IMR-90 (cell line): Measurements from ENCODE around the gene RBBP8NL. TPM values are rescaled to one million over a fixed set of nuclear protein-coding genes. Genes with fewer than 3 reads are reported as not detected.
A peak's percentile ranks its signal among the peaks of the same experiment; 100 is the strongest.

ENCODE experiments used
- ATAC-seq: fragments of 200-7000 bp; cut with Tn5 transposase; 2 replicates; pipeline ENCODE4 v1.9.1; 2020; ENCODE audit warnings: low read depth, mild to moderate bottlenecking, moderate library complexity
- BruUV-seq: library from RNA; stranded (reverse); fragments of 400-500 nt; replicated peaks from 2 replicates; lab custom pipeline; 2021; lab: Mats Ljungman, UMichigan
- CTCF ChIA-PET: fragments of 300-600 bp; formaldehyde crosslinking; extraction: SDS; loops from one replicate; lab custom pipeline; 2021; ENCODE audit warnings: antibody characterized with exemption; lab: Yijun Ruan, JAX
- POLR2A ChIA-PET: fragments of 300-600 bp; sonication (Branson Sonifier 250); formaldehyde crosslinking; loops from one replicate; lab custom pipeline; 2022; ENCODE audit warnings: antibody characterized with exemption; ENCODE audit not compliant: unreplicated experiment; lab: Charles Lee
- DNase-seq: peaks from one replicate; pipeline ENCODE4 v3.0.0; 2013
- H2AFZ ChIP-seq: replicated peaks from 2 replicates; pipeline ENCODE3; 2013; ENCODE audit warnings: low read length, mild to moderate bottlenecking; ENCODE audit not compliant: poor library complexity
- H2AK5ac ChIP-seq: 2 replicates; pipeline ENCODE4 v1.6.1; 2013; ENCODE audit warnings: low read depth, low read length, inconsistent platforms
- H2AK9ac ChIP-seq: replicated peaks from 2 replicates; pipeline ENCODE3; 2013; ENCODE audit warnings: mild to moderate bottlenecking, low read depth, low read length, moderate library complexity; ENCODE audit not compliant: poor library complexity
- H2BK120ac ChIP-seq: 2 replicates; pipeline ENCODE4 v1.6.1; 2013; ENCODE audit warnings: low read depth, low read length, inconsistent platforms
- H2BK15ac ChIP-seq: 3 replicates; pipeline ENCODE4 v1.6.1; 2013; ENCODE audit warnings: low read depth, low read length, inconsistent platforms
- H2BK20ac ChIP-seq: 2 replicates; pipeline ENCODE4 v1.6.1; 2013; ENCODE audit warnings: low read depth, mild to moderate bottlenecking, inconsistent platforms, low read length, moderate library complexity
- H2BK5ac ChIP-seq: 2 replicates; pipeline ENCODE4 v1.6.1; 2013; ENCODE audit warnings: mild to moderate bottlenecking, low read depth, low read length, inconsistent platforms; ENCODE audit not compliant: poor library complexity, severe bottlenecking
- H3K14ac ChIP-seq: replicated peaks from 2 replicates; pipeline ENCODE4 v1.6.1; 2013; ENCODE audit warnings: low read depth, low read length, inconsistent platforms
- H3K18ac ChIP-seq: 2 replicates; pipeline ENCODE4 v1.6.1; 2013; ENCODE audit warnings: low read depth, low read length, control low read depth
- H3K23ac ChIP-seq: 2 replicates; pipeline ENCODE4 v1.6.1; 2013; ENCODE audit warnings: low read depth, low read length, inconsistent platforms
- H3K27ac ChIP-seq: 2 replicates; pipeline ENCODE4 v1.5.1; 2013; ENCODE audit warnings: mild to moderate bottlenecking, control low read depth, low read length; ENCODE audit not compliant: insufficient read depth
- H3K27me3 ChIP-seq: 2 replicates; pipeline ENCODE4 v1.6.1; 2013; ENCODE audit warnings: low read length; ENCODE audit not compliant: control insufficient read depth, insufficient read depth
- H3K36me3 ChIP-seq: 2 replicates; pipeline ENCODE4 v1.6.1; 2013; ENCODE audit warnings: low read length, mixed read lengths; ENCODE audit not compliant: control insufficient read depth, insufficient read depth
- H3K4ac ChIP-seq: 2 replicates; pipeline ENCODE4 v1.6.1; 2013; ENCODE audit warnings: low read depth, low read length, inconsistent platforms
- H3K4me1 ChIP-seq: 2 replicates; pipeline ENCODE4 v1.6.1; 2013; ENCODE audit warnings: low read length, mixed read lengths; ENCODE audit not compliant: control insufficient read depth, insufficient read depth
- H3K4me2 ChIP-seq: 2 replicates; pipeline ENCODE4 v1.6.1; 2013; ENCODE audit warnings: low read depth, mild to moderate bottlenecking, control low read depth, low read length, moderate library complexity
- H3K4me3 ChIP-seq: 2 replicates; pipeline ENCODE4 v1.5.1; 2013; ENCODE audit warnings: low read depth, mild to moderate bottlenecking, control low read depth, low read length, moderate library complexity; ENCODE audit not compliant: insufficient read depth
- H3K56ac ChIP-seq: 2 replicates; pipeline ENCODE4 v1.6.1; 2013; ENCODE audit warnings: low read length, inconsistent platforms; ENCODE audit not compliant: insufficient read depth; ENCODE audit errors: extremely low read depth
- H3K79me1 ChIP-seq, 2 experiments: 2 replicates each; pipeline ENCODE4 v1.6.1; 2013; ENCODE audit warnings: low read length in 2 of 2, inconsistent platforms in 1 of 2, low read depth in 1 of 2
- H3K9ac ChIP-seq: 2 replicates; pipeline ENCODE4 v1.6.1; 2013; ENCODE audit warnings: low read depth, low read length, control low read depth
- H3K9me1 ChIP-seq: 2 replicates; pipeline ENCODE4 v1.6.1; 2013; ENCODE audit warnings: low read length, inconsistent platforms; ENCODE audit not compliant: insufficient read depth
- H3K9me3 ChIP-seq: 2 replicates; pipeline ENCODE4 v1.6.1; 2013; ENCODE audit warnings: low read length; ENCODE audit not compliant: control insufficient read depth, insufficient read depth
- H4K20me1 ChIP-seq: 2 replicates; pipeline ENCODE4 v1.6.1; 2013; ENCODE audit warnings: low read length, inconsistent platforms; ENCODE audit not compliant: insufficient read depth
- H4K5ac ChIP-seq: 2 replicates; pipeline ENCODE4 v1.6.1; 2013; ENCODE audit warnings: mild to moderate bottlenecking, low read depth, low read length, control low read depth
- H4K8ac ChIP-seq, 2 experiments: 2 replicates each; pipeline ENCODE4 v1.6.1; 2013; ENCODE audit warnings: low read depth in 2 of 2, low read length in 2 of 2, control low read depth in 1 of 2, inconsistent platforms in 1 of 2
- H4K91ac ChIP-seq: 2 replicates; pipeline ENCODE4 v1.6.1; 2013; ENCODE audit warnings: low read depth, low read length, inconsistent platforms; ENCODE audit not compliant: insufficient read depth
- BHLHE40 ChIP-seq: fragments of 150-350 bp; IDR thresholded peaks from 2 replicates; pipeline ENCODE4 v1.6.1; 2016; ENCODE audit warnings: mild to moderate bottlenecking, low read depth, low read length
- CTCF ChIP-seq: conservative IDR thresholded peaks from 2 replicates; pipeline ENCODE4 v1.5.1; 2012; ENCODE audit warnings: mild to moderate bottlenecking, low read depth, low read length, improper control_type of control experiment
- ELK1 ChIP-seq: fragments of 150-350 bp; IDR thresholded peaks from 2 replicates; pipeline ENCODE4 v1.6.1; 2016; ENCODE audit warnings: low read depth, mild to moderate bottlenecking, low read length, moderate library complexity, borderline replicate concordance
- FOS ChIP-seq: fragments of 150-350 bp; IDR thresholded peaks from 2 replicates; pipeline ENCODE4 v1.6.1; 2016; ENCODE audit warnings: low read depth, low read length
- MAFK ChIP-seq: IDR thresholded peaks from 2 replicates; pipeline ENCODE4 v1.6.1; 2012; ENCODE audit warnings: low read depth, low read length, improper control_type of control experiment
- NFE2L2 ChIP-seq: fragments of 150-350 bp; IDR thresholded peaks from 2 replicates; pipeline ENCODE4 v1.6.1; 2016; ENCODE audit warnings: low read depth, mild to moderate bottlenecking, low read length
- RFX5 ChIP-seq: IDR thresholded peaks from 2 replicates; pipeline ENCODE4 v1.8.0; 2012; ENCODE audit warnings: low read depth, mild to moderate bottlenecking, low read length, moderate library complexity
- WGBS, 2 experiments: methylation state at CpG; one replicate each; pipeline versions ENCODE4 v1.1.5 to v1.1.7; 2013; ENCODE audit warnings: missing lambda C conversion rate in 2 of 2; ENCODE audit not compliant: insufficient read length in 1 of 2; ENCODE audit errors: extremely low coverage in 2 of 2; 5-methylcytosine and 5-hydroxymethylcytosine counted together
- dilution Hi-C: fragments of 300-500 bp; cut with HindIII; formaldehyde crosslinking; loops from one replicate; pipeline ENCODE4 v1.14.3; 2018; ENCODE audit warnings: low sequenced_read_pairs; ENCODE audit not compliant: unreplicated experiment
- in situ Hi-C: fragments of 300-500 bp; cut with MboI; formaldehyde crosslinking; loops from 3 replicates; pipeline ENCODE4 v1.14.3; 2019; ENCODE audit warnings: low sequenced_read_pairs, inconsistent platforms, mixed read lengths
- intact Hi-C: fragments of 100-400 bp; cut with micrococcal nuclease; formaldehyde crosslinking; loops from 2 replicates; pipeline ENCODE4 v1.10.0; 2022
- polyA plus RNA-seq, 3 experiments: library from polyadenylated mRNA; depleted of rRNA; stranded (reverse); fragments of >200 nt; gene quantifications; 2 replicates each; pipeline ENCODE4 v1.2.3, GENCODE V29; 2012; ENCODE audit warnings: low replicate concordance in 1 of 3
- total RNA-seq: library from RNA; depleted of rRNA; stranded (reverse); fragments of >200 nt; gene quantifications from 2 replicates; pipeline ENCODE4 v1.2.3, GENCODE V29; 2012

Gene RBBP8NL
- total and polyA plus RNA-seq, 2 of the 4 experiments (the other 2 are of a cell fraction), result not detected

GRCh38 chr20:62367633-62368391, 59.5 kb downstream of the RBBP8NL start:
- DNase-seq (no peak), ATAC-seq (no peak)
- Histone ChIP-seq H3K4me3 (no peak overlapping the region), H2AFZ (peak overlapping the region; percentile 62), H3K9me1 (peaks cover 8% of the 10 kb centered on the region; the same call in 1 of the 2 replicates), H2BK120ac (no peak overlapping the region), H3K9me3 (no peaks in the 10 kb centered on the region), H3K27me3 (no peaks in the 10 kb centered on the region), H4K20me1 (peaks cover 26% of the 10 kb centered on the region), H3K79me1 (no peaks in the 10 kb centered on the region), H4K91ac (no peak overlapping the region), H3K23ac (no peak overlapping the region), H4K5ac (no peak overlapping the region; the same call in 1 of the 2 replicates), H3K36me3 (no peaks in the 10 kb centered on the region), H4K8ac (no peak overlapping the region), H3K14ac (no peak overlapping the region), H3K18ac (no peak overlapping the region), H3K56ac (no peak overlapping the region), H2BK15ac (no peak overlapping the region), H2AK5ac (no peak overlapping the region), H2BK5ac (no peak overlapping the region), H2BK20ac (no peak overlapping the region), H2AK9ac (no peak overlapping the region), H3K27ac (no peak overlapping the region), H3K4me2 (peak overlapping the region; percentile 32; the same call in 1 of the 2 replicates), H3K9ac (no peak overlapping the region), H3K4me1 (peaks cover 33% of the 10 kb centered on the region), H3K4ac (no peak overlapping the region)
- ChIA-PET CTCF (interaction anchor here (0.5 to 2.2 kb wide), 6 partner anchors 10 to 66 kb away, joined by 3 to 8 read pairs (median 3); partner anchors contain the start of gene ADRM1), POLR2A (no interaction called here)
- intact Hi-C loops (no loop called here), dilution Hi-C loops (no loop called here), in situ Hi-C loops (no loop called here)
- no TSS peak for BruUV-seq
- no peak for TF ChIP-seq FOS
- TF ChIP-seq RFX5, result no peak
- TF ChIP-seq CTCF, result no peak
- no peak for TF ChIP-seq ELK1
- TF ChIP-seq BHLHE40, result no peak
- TF ChIP-seq MAFK, result no peak
- no peak for TF ChIP-seq NFE2L2
- WGBS, 2 experiments, result 26% methylated on average over 19 of the region's 37 CpGs; no CpG with 5 or more reads in 1 of the 2 experiments
